HG03575 (cell line): Measurements from ENCODE around the gene CMSS1.

Experiments used
- ATAC-seq: cut with Tn5 transposase; IDR thresholded peaks from one replicate; pipeline ENCODE4 v1.9.1; 2021; ENCODE audit not compliant: unreplicated experiment, insufficient number of reproducible peaks, low FRiP score; ENCODE audit errors: extremely low read depth

CMSS1 gene

GRCh38 chr3:100123112-100123511 is 305.4 kb downstream of the CMSS1 start:
- ATAC-seq, result no peak

DNA sequence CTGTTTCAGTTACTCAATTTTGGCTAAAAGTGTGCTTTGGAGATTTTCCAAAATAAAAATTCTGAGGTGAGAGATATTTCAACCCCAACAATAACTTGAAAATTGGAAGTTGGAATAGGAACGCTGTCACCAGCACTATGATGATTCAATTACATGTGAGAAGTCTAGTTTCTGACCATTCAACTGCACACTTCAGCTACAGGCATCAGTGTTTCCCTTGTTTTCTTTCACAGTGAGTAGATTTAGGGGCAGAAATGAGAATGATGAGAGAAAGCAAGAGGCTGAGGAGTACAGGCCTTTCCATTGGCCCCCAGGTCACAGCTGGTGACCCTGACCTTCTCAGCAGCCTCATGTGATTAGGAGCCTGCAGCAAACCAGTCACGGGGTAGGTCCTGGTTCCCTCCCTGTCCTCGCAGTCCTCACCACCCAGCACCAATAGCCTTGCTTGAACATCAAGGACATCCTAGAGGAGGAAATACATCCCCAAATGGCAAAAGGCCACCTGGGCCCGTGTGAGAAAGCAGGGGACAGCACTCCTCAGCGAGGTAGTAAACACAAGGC is 306.6 kb downstream of the CMSS1 start:
- ATAC-seq, result no peak

- ATAC-seq, result no peak
These were observed 307.7 kb downstream of the CMSS1 start for GRCh38 chr3:100125161-100125938.

GRCh38 chr3:100127792-100128191 is 310.1 kb downstream of the CMSS1 start:
- no peak for ATAC-seq

GRCh38 chr3:100128565-100128964 is 310.9 kb downstream of the CMSS1 start:
- ATAC-seq, result no peak

DNA sequence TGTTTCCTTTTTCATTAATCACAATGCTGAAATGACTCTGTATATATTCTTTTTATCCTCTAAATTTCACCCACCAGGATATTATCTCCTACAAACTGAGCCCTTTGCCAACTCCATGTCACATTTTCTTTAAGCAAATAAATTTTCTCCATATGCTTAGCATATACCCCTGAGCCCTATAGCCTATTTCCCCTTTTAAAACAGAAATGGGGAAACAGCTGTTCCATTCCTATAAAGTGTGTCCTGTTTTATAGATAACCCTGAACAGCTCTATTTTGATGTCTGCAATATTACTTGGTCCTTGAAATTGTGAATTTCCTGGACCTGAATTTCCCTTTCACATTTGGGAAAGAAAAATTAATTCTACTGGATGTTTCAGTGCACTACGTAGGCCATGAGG is 312.3 kb downstream of the CMSS1 start:
- ATAC-seq, result no peak

DNA sequence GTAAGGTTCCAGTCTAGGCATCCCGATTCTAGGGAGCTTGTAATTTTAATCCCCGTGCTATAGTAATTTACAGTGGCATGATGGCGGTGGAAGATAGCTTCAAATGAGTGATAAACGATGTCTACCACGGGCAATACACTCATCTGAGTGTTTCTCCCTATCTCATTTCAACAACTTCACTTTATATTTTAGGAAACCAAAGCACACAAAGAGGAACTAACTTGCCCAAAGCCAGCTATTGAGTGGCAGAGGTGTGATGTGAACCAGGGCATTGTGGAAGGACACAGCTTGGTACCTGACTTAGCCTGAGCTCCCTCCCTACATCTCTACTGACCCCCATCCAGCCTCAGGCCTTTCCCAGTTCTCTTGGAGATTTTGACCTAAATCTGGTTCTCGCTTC is 313.6 kb downstream of the CMSS1 start:
- ATAC-seq, result no peak

DNA sequence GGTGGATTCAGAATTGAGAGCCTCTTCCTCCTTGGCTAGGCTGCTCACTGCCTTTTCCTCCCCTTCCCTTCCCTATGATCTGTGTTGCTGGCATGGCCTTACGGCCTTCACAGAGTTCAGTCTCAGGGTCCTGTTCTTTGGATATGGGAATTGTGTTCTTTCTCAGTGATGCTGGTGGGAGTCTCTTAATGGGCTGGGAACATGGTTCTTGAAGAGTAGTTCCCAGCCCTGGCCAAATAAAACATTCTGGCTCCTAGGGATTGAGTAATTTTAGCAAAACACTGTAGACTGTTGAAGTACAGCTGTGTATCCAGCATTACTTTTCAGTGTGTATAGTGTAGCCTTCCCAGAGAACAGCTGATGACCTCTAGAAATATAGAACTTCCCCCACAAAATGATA is 319.3 kb downstream of the CMSS1 start:
- ATAC-seq, result no peak

DNA sequence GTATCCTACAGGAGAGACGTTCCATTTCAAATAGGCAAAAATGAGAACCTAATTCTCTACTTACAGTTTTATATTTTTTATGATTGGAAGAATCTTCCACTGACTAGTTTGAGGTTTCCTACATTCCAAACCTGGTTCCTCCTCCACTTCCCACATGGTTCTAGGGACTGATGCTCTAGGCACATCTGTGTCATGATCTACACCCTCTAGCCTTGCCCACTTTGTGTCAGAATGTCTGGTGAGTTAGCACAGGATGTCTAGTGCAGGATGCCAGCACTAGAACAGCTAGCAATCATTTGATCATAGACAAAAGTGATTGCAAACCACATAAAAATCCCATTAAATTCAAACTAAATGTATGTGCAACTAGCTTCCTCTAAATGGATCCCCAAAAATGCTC is 323.3 kb downstream of the CMSS1 start:
- no peak for ATAC-seq

DNA sequence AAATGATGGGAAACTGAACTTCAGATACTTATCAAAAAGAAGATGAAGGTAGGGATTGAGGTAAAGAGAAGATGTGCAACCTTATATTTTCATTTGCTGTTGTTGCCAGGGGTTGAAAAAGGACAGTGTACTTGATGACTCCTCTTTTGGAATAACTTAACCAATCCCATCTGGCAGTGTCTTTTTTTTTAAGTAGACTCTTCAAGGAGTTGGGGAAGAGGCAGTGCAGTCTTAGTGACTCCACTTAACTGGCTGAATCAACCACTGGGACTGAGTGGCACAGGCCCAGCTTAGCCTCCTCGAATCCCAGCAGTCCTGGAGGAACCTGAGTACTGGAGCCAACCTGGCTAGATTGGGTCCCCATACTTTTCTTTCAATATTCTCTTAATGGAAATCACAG is 323.9 kb downstream of the CMSS1 start:
- no peak for ATAC-seq

DNA sequence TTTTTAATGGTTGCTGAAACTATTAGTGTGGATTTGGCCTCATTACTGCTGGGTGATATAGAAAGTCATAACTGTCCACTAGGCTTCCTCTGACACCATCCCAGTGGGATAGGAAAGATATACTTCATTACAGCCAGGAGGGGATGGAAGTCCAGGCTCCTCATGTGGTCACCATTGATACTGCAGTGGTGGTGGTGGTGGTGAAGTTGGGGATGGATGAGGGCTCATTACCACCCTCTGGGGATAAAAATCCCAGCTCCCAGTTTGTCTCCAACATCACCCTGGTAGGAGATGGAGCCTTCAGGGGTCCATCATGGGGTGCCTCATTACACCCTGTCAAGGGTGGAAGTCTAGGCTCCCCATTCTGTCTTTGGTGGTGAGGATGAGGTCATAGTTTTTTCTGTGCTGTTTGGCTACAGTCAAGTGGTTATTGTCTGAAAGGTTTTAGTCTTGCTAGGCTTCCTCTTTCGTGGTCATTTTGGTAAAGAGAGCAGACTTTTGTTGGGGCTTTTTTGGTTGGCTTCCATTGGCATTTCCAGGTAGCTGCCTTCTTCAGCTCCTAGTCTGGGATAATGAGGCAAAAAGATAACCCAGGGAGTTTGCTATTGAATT is 326.7 kb downstream of the CMSS1 start:
- peak; percentile 57 for ATAC-seq

GRCh38 chr3:100149130-100149529 is 331.5 kb downstream of the CMSS1 start:
- ATAC-seq, result no peak

GRCh38 chr3:100149713-100150415 is 332.2 kb downstream of the CMSS1 start:
- ATAC-seq, result no peak

GRCh38 chr3:100150473-100150872 is 332.8 kb downstream of the CMSS1 start:
- ATAC-seq, result no peak

- ATAC-seq, result no peak
These were observed 333.5 kb downstream of the CMSS1 start for GRCh38 chr3:100151024-100151707.

GRCh38 chr3:100154171-100154570 is 336.5 kb downstream of the CMSS1 start:
- ATAC-seq, result no peak

DNA sequence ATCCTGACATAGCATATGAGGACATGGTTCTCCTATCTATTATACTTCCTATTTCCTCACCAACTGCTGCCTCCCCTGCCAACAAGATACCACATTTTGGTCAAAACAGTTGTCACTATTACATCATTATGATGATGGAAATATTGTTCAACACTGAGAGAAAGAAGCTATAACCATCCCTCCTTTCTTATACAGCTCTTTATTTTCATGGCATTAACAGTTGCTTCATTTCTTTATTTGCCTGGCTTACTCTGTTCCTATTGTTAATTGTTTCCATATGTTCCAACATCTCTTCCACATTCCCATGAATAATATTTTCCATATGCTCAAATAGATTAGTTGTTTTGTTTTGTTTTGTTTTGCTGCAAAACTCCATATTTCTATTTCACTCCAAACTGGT is 337.5 kb downstream of the CMSS1 start:
- no peak for ATAC-seq

DNA sequence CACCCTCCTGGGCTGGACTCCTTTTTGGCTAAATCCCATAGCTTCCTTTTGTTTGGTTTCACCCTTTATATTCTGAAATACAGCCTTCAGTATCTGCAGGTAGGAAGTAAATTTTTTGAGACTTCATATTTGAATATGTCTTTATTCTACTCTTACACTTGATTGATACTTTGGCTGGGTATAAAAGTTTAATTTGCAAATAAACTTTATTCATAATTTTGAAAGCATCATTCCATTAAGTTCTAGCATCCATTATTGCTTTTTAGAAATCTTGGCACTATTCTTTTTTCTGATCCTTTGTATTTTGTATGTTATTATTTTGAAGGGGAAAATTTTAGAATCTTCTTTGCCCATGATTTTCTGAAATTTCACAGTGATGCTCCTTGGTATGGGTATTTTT is 337.9 kb downstream of the CMSS1 start:
- ATAC-seq, result no peak

DNA sequence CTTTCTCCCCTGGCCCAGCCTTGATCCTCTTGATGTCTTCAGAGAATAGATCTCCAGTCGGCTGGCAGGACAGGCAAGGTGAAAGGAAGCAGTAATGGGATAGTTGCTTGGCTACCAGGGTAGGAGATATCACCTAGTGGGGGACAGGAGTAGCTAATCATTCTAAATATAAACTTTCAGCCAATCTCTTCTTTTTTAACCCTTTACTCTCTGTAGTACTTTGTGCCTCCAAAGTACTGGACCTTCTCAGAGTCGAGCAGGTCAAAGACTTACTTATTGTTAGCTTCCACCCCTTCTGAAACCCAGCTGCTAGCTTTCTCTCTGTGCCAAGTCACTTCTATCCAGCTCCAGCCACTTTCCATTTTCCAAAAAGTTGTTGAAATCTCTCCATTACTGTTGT is 340.0 kb downstream of the CMSS1 start:
- no peak for ATAC-seq
